Suprapubic skin (tissue), 4 donors: Measurements from ENCODE around the gene AKT1.

Experiments used
- EP300 ChIP-seq: sonication (generic); formaldehyde crosslinking; IDR thresholded peaks from one replicate; pipeline ENCODE4 v1.6.1; 2017; ENCODE audit warnings: antibody characterized with exemption
- POLR2A ChIP-seq, 2 donors: fragments of 450-650 bp; IDR thresholded peaks; one replicate each; pipeline ENCODE4 v1.6.1; 2017; ENCODE audit warnings: antibody characterized with exemption in 2 of 2, mild to moderate bottlenecking in 2 of 2, moderate library complexity in 2 of 2
- POLR2AphosphoS5 ChIP-seq, 3 donors: sonication (generic); formaldehyde crosslinking; IDR thresholded peaks; one replicate each; pipeline ENCODE4 v1.6.1; 2017; ENCODE audit warnings: antibody characterized with exemption in 3 of 3
- TF ChIP-seq, protein P1 (sequence below), 2 donors: fragments of 200-600 bp in 1 of 2; fragments of 450-650 bp in 1 of 2; sonication (generic) in 1 of 2; IDR thresholded peaks; one replicate each; pipeline ENCODE4 v1.5.1; 2016 to 2019; ENCODE audit warnings: antibody characterized with exemption in 2 of 2, mild to moderate bottlenecking in 1 of 2, moderate library complexity in 1 of 2

DNA sequence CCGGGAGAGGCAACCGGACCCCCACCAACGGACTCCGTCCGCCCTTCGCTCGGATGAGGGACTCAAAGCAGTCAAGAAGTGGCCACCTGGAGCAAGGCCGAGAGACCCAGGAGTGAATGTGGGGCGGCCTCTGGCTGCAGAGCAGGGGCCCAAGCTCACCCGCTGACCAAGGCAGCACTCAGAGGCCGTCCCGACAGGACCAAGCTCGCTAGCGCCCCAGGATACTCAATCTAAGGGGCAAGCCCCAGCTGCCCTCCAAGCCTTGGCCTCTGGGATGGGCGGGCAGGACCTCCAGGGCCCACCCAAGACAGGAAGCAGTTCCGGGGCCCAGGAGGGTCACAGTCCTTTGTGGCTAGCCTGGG lies 936 bp downstream of the AKT1 start:
- TF ChIP-seq, protein P1, sequence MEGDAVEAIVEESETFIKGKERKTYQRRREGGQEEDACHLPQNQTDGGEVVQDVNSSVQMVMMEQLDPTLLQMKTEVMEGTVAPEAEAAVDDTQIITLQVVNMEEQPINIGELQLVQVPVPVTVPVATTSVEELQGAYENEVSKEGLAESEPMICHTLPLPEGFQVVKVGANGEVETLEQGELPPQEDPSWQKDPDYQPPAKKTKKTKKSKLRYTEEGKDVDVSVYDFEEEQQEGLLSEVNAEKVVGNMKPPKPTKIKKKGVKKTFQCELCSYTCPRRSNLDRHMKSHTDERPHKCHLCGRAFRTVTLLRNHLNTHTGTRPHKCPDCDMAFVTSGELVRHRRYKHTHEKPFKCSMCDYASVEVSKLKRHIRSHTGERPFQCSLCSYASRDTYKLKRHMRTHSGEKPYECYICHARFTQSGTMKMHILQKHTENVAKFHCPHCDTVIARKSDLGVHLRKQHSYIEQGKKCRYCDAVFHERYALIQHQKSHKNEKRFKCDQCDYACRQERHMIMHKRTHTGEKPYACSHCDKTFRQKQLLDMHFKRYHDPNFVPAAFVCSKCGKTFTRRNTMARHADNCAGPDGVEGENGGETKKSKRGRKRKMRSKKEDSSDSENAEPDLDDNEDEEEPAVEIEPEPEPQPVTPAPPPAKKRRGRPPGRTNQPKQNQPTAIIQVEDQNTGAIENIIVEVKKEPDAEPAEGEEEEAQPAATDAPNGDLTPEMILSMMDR (IDR thresholded peaks at IDR 0.05): no peak
- TF ChIP-seq POLR2A (IDR thresholded peaks at IDR 0.05): no peak
- TF ChIP-seq POLR2AphosphoS5 (IDR thresholded peaks at IDR 0.05): no peak
- no peak for TF ChIP-seq EP300
